ENCODE measurements around the gene TXNL4B.
"Not testable (repeated sequence)": the region's sequence is repeated elsewhere in the genome, so short reads cannot be mapped to it uniquely, and the experiment has no call there.

Gene TXNL4B

GRCh38 chr16:72111657-72112451 is 18.4 kb upstream of the TXNL4B start:
- no peak for DNase-seq

GRCh38 chr16:72110662-72111615 is 17.5 kb upstream of the TXNL4B start:
- DNase-seq = no peak

GRCh38 chr16:72109966-72110530 is 16.6 kb upstream of the TXNL4B start:
- no peak for DNase-seq

GRCh38 chr16:72109300-72109699 is 15.9 kb upstream of the TXNL4B start:
- DNase-seq = no peak

GRCh38 chr16:72108353-72109102 is 15.1 kb upstream of the TXNL4B start:
- DNase-seq = no peak

GRCh38 chr16:72107371-72107770 is 14.0 kb upstream of the TXNL4B start:
- no peak for DNase-seq

GRCh38 chr16:72105978-72106377 is 12.6 kb upstream of the TXNL4B start:
- DNase-seq = no peak

- DNase-seq = no peak
These were observed 11.5 kb upstream of the TXNL4B start for GRCh38 chr16:72104905-72105304.

GRCh38 chr16:72101195-72101594 is 7.8 kb upstream of the TXNL4B start:
- no peak for DNase-seq

- peak in 1 of 5 experiments; percentile 70 for DNase-seq
These were observed 6.0 kb upstream of the TXNL4B start for GRCh38 chr16:72099377-72099818.

- no peak for DNase-seq
These were observed 5.5 kb upstream of the TXNL4B start for GRCh38 chr16:72098936-72099335.

- peak in 2 of 5 experiments; percentile 27 to 57 for DNase-seq
These were observed 818 bp upstream of the TXNL4B start for GRCh38 chr16:72094266-72094610.

- peak in 1 of 5 experiments; percentile 22 for DNase-seq
These were observed 480 bp downstream of the TXNL4B start for GRCh38 chr16:72092832-72093447.

- no peak for DNase-seq
These were observed 2.2 kb downstream of the TXNL4B start for GRCh38 chr16:72091217-72091616.

- no peak for DNase-seq
These were observed 8.4 kb downstream of the TXNL4B start for GRCh38 chr16:72085002-72085401.

GRCh38 chr16:72084445-72084844 is 9.0 kb downstream of the TXNL4B start:
- no peak for DNase-seq

- DNase-seq = no peak
These were observed 9.5 kb downstream of the TXNL4B start for GRCh38 chr16:72083778-72084404.

GRCh38 chr16:72076991-72077706 is 16.3 kb downstream of the TXNL4B start:
- not testable (repeated sequence) for DNase-seq

GRCh38 chr16:72075067-72075466 is 18.4 kb downstream of the TXNL4B start:
- DNase-seq = not testable (repeated sequence)

- no peak for DNase-seq
These were observed 19.7 kb downstream of the TXNL4B start for GRCh38 chr16:72073560-72074230.
